NB4 (cell line): ENCODE data around the gene POLR2C.

Experiments
- CTCF ChIP-seq: IDR thresholded peaks from one replicate; pipeline ENCODE4 v1.5.1; 2012; ENCODE audit warnings: low read depth, low read length
- MYC ChIP-seq: IDR thresholded peaks from 2 replicates; pipeline ENCODE4 v1.6.1; 2011; ENCODE audit warnings: low read depth, low read length
- POLR2A ChIP-seq: IDR thresholded peaks from 2 replicates; pipeline ENCODE4 v1.6.1; 2011; ENCODE audit warnings: mild to moderate bottlenecking; ENCODE audit not compliant: insufficient read length; ENCODE audit errors: extremely low read depth

- TF ChIP-seq POLR2A, result no peak
- TF ChIP-seq CTCF, result no peak
- TF ChIP-seq MYC, result no peak
Measured at GRCh38 chr16:57489229-57489628, 26.8 kb downstream of the POLR2C start.
